HG02970 (cell line): ENCODE data around the gene ALDH5A1.

Experiments used
- ATAC-seq: cut with Tn5 transposase; IDR thresholded peaks from one replicate; pipeline ENCODE4 v1.9.1; 2021; ENCODE audit warnings: mild to moderate bottlenecking, moderate library complexity, moderate number of reproducible peaks; ENCODE audit not compliant: unreplicated experiment, low FRiP score

The ALDH5A1 gene

DNA sequence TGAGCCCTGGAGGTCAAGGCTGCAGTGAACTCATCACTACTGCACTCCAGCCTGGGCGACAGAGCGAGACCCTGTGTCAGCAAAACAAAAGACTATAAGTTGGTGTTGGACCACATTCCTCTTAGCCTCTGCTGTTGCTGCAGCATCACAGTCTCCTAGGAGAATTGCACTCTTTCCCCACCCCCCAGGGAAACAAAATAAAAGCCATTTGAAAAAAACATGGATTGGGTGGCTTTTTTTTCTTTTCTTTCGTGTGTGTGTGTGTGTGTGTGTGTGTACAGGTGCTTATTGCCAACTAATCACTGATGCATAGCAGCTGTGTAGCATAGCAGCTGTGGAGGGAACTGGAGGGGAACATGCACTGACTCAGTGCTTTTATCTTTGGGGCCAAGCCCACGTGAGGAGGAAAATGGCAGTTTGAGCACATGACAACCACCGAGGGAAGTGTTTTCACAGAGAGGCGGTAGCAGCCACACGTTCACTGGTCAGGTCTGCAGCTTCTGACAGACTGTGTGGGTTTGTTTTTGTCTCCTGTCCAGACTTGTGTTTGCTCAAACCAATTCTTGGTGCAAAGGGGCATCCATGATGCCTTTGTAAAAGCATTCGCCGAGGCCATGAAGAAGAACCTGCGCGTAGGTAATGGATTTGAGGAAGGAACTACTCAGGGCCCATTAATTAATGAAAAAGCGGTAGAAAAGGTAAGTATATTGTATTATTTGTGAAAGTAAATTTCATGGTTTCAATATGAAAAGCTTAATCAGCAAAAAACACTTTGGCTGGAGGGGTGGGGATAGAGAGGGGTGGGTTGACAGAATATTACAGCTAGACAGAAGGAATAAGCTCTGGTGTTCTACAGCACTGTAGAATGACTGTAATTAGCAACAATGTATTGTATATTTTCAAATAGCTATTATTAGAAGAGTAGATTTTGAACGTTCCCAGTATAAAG is 27.7 kb downstream of the ALDH5A1 start:
- no peak for ATAC-seq

DNA sequence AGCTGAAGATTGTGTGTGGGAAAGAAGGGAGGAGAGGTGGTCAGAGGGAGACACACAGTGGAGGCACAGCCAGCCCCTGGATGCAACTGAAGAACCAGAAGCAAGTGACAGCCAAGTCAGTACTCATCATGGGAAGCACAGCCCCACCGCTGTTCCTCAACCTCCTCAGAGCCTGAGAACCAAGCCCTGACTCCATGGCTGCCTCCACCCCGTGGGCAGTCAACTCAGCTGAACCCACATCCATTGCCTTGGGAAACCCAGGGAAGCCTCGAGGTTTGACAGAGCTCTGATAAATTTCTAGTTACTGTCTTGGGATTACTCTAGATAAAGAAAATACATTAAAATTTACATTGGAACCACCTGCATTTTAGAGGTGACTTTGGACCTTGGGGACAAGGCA is 29.6 kb downstream of the ALDH5A1 start:
- ATAC-seq = no peak

DNA sequence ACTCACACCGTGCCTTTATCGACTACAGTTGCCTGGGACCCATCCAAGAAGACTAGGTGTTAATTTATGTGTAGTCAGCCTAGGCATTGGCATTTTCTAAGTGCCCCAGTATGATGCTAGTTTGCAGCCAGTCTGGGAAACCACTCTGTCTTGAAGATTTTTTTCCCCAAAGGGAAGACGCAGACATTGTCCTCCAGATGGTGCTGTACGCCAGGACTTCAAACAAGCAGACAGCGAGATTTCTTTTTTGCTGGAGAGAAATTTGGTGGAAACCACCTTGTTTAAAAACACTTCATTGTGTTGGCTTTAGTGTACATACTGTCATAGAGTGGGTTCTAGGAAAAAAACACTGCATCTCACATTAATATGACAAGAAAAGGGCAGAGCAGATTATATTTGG is 30.0 kb downstream of the ALDH5A1 start:
- no peak for ATAC-seq

DNA sequence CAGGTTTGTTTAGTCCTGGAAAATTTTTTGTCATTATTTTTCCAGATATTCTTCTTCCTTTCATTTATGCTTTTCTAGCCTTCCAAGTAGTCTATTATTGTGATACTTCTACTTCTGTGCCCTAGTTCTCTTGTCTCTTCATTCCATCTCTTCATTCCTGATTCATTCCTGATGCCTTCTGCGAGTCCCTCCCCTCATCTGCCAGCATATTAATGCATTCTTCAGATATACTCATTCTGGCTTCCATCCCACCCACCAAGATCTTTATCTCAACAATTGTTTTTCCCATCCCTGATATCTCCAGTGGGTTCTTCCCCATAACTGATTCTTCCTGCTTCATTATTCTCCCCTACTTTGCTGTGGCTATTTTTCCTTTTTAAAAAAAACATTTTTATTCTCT is 35.2 kb downstream of the ALDH5A1 start:
- ATAC-seq = no peak

DNA sequence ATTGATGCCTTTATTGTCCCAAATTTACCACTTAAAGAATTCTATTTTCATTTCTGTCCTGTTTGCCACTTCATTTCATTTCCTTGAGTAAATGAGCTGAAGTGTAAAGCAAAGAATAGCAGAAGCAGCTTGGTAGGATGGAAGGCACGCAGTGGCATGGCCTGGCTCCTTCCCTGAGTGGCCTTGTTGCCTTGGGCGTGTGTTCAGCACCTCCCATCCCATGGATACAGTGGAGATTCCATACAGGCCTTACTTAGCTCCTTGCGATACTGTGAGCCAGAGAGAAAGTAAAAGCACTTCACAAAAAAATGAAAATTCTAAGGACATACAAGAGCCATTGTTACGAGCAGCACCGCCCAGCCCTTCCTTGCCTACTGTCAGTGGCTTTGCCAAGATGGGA is 39.6 kb downstream of the ALDH5A1 start:
- ATAC-seq = no peak

DNA sequence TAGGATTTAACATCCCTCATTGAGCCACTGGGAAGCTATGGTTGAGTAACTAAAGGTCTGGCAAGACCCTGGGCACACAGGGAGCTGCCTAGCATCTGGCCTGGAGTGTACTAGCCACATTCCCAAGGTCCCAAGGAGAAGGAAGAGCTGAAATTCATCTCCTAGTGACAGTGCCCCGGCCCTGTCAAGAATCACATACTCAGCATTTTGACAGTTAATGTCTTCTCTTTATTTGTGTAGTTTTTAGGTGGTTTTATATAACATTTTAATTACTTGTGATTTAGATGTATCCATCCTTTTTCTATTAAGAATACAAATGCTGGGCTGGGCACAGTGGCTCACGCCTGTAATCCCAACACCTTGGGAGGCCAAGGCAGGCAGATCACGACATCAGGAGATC is 40.4 kb downstream of the ALDH5A1 start:
- no peak for ATAC-seq

DNA sequence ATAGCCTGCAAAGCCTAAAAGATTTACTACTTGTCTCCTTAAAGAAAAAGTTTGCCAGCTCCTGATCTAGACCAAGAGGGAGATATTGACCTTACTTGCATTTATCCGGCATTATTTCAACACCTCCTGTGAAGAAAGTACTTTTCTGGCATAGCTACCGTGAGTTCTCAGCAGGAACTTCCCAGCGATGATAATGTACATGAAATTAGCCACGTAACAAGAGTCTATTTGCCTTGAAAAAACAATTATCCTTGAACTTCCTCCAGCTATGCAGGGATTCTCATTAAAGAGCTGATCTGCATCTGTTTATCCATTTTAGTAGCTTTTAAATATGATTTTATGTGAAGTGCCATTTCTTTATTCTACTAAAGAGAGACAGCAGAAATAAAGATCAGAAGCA is 41.7 kb downstream of the ALDH5A1 start:
- no peak for ATAC-seq

DNA sequence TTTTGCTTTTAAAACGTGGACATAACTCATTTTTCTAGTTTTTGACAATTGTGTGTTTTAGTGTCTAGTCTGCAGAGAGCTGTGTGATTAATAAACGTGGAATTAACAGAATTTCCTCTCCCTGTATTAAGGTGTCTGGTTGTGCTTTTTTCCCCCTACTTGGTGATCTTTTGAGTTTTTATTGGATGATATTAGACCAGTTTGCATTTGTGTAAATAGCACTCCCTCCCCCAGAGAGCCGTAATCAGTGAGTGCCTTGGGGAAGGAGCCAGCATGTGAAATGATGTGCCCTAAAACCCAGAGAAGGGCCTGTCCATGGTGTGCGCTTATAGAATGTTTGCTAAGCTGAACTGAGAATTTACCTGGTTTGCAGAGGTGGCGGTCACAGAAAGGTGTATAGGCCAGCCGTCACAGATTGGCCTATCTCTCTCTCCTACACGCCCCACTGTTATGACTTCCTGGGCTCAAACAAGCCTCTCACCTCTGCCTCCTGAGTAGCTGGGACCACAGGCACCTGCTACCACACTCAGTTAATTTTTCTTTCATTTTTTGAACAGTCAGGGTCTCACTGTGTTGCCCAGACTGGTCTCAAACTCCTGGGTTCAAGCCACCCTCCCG is 42.4 kb downstream of the ALDH5A1 start:
- ATAC-seq = no peak

DNA sequence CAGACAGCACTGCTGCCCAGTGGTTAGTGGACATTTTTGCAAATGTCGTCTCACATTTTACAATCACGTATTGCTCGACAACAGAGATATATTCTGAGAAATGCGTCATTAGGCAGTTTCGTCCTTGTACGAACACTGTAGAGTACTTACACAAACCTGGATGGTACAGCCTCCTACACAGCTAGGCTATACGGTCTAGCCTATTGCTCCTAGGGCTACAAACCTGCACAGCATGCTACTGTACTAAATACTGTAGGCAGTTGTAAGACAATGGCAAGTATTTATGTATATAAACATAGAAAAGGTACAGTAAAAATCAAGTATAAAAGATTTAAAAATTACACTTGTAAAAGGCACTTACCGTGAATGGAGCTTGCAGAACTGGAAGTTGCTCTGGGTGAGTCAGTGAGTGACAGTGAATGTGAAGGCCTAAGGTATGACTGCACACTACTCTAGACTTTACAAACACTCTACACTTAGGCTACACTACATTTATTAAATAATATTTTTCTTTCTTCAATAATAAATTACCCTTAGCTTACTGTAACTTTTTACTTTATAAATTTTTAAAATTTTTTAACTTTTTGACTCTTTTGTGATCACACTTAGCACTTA is 43.1 kb downstream of the ALDH5A1 start:
- ATAC-seq = no peak

DNA sequence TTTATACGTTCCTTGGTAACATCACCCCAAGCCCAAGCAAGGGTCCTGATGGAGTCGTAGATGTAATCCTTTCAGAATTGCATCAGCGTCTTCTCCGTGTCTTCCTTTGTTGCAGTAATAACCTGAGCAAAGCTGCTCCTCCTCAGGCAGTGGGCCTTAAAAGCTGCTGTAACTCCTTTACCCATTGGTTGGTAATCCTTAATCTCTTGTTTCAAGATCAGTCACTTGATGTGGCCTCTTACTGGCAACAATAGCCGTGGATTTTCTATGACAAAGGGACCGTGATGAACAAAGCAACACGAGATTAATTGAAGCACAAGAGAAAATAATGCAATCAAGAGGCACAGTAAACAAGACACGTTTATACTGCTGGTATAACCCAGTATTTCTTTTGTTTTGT is 44.6 kb downstream of the ALDH5A1 start:
- no peak for ATAC-seq

DNA sequence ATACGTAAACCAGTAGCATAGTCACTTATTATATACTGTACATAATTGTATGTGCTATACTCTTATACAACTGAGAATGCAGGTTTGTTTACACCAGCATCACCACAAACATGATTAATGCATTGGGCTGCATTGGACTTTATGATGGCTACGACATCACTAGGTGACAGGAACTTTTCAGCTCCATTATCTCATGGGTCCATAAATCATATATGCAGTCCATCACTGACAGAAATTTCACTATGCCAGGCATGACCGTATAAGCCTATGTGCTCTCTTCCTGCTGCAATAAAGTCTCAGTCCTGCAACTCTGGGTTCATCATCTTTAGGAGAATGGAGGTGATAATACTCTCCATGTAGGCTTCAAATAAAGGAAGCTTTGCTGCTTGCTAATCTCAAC is 45.4 kb downstream of the ALDH5A1 start:
- no peak for ATAC-seq

DNA sequence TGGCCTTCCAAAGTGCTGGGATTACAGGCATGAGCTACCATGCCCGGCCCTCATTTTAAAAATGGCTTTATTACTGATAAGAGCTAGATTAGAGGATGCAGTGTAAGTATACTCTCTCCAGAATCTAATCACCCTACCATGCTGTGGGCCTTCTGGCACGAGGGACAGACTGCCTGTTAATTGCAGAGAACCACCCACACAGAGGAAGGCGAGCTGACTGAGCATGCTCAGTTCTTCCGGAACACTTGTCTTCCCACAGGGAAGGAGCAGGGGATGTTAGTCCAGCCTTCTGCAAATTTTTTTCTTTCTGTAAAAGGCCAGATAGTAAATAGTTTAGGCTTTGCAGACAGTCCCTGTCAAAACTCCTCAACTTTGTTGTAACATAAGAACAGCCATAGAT is 48.9 kb downstream of the ALDH5A1 start:
- ATAC-seq = no peak

DNA sequence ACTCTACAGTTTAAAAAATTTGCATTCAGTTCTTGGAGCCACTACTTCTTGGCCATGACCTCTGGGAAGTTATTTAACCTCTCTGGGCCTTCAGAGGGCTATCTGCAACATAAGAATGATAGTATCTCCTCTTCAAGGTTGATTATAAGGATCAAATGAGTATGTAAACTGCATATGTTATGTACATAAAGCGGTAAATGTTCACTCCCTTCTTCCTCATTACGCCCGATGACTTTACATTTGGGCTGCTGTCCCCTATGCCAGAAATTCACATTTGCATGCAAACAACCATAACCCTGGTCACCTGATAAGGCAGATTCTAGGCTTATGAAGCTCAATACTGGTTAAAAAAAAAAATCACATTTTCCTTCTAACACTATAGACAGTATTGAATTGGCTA is 50.4 kb downstream of the ALDH5A1 start:
- ATAC-seq = no peak

DNA sequence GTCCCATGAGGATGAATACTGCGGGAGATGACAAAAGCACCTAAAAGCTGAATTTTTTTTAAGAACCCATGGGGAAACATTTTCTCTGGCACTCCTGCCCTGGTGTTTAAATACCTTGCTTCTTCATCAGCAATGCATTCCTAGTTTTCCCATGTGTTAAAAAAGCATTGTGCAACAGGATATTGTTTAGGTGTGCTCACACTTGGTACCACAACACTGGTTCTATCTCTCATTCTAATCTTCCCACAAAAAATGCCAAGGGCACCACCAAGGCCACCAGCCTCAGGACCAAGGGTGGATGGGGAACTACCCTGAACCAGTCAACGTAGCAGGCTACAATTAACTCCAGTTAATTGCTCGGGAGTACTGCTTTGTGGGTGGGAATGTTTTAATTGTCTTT is 50.9 kb downstream of the ALDH5A1 start:
- ATAC-seq = no peak

DNA sequence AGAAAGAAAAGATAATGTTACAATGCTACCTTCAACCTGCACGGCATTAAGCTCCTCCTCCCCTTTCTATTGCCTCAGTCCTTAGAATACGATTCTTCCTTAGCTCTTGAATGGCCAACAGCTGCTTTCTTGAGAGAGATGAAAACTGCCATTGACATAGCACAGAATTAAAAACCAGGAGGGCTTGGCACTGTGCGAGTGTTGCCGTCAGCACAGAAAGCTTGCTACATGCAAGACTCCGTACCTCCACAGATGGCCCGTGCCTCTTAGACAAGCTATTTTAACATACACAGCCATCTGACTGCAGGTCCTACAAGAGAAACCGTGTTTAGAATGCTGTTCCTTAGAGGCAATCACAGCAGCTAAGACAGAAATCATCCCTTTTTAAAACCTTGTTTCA is 51.7 kb downstream of the ALDH5A1 start:
- no peak for ATAC-seq

DNA sequence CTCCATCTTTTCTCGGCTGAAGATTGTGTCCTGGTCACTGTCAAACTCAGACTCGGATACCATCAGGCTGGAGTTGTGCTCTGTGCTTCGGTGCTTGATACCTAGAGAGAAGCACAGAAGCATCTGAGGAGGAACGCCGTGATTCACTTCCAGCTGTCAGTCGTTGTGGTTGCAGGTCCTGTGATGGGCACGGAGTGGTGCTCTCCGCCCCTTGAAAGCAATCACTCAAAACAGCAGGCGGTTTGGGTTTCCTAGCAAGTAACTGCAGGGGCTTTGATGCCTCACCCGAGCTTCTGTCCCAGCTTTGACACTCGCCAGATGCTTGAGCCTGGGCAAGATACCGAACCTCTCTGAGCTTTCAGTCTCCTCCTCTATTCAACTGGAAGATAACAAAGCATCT is 52.5 kb downstream of the ALDH5A1 start:
- ATAC-seq = no peak

DNA sequence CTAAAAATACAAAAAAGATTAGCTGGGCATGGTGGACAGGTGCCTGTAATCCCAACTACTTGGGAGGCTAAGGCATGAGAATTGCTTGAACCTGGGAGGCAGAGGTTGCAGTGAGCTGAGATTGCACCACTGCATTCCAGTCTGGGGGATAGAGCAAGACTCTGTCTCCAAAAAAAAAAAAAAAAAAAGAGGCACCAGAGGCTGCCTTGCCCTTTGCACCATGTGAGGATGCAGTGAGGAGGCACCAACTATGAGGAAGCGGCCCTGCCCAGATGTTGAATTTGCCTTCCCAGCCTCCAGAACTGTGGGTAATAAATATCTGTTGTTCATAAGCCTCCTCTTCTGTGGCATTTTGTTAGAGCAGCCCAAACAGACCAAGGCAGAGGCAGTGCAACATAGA is 54.4 kb downstream of the ALDH5A1 start:
- no peak for ATAC-seq

DNA sequence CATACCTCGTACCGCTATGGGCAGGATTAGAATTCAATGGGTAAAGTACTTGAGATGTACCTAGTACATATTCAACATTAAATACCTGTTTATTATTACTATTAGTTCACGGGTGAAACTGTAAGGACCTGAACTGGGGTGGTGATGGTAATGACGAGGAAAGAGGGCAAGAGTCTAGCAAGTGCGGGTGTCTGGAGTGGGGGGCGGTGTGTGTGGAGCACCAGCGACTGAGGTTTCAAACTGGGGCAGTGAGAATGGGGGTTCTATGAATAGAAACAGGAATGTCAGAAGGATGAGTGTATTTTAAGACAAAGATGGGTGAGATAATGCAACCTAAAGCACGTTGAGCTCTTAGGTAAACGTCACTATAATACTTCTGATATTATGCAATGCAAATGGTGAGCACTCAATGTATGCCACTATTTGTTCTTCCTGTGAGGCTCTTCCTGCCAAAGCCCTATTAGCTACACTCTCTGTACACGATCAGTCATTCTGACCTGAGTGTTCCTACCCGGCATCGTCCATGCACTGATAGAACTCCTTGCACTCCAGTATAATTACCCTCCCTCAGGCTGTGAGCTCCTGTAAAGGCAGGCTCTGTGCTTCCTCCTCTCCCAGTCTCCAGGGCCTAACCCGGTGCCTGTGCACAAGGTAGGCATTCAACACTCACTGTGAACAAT is 55.0 kb downstream of the ALDH5A1 start:
- ATAC-seq = no peak

DNA sequence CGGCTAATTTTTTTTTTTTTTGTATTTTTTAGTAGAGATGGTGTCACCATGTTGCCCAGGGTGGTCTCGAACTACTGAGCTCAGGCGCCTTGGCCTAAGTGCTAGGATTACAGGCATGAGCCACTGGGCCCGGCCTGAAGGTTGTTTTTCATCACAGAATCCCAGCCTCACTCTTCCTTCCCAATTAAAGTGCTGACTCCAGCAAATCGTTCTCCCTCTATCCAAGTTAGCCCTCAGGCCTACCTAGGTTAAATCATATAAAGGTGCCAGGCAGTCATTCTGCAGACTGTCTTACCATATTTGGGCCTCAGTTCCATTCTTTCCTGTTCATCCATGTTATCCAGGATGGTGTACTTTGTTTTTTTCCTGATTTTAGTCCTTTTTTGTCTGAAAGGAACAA is 56.4 kb downstream of the ALDH5A1 start:
- no peak for ATAC-seq

DNA sequence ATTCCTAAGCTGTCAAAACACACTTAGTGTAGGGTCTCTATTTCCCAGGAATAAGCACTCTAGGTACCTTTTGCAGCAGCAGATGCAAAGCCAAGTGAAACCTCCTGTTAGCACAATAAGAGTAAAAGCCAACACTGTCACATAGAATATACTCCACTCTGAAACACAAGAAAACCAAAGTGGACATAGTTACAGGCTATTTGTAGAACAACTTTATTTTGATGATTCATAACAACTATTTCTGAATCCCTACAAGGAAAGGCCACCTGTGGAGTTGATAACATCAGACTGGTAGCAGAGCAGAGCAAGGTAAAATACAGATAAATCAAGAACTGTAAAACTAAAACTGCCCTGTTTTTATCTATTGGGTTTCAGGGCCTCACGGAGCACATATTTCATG is 59.7 kb downstream of the ALDH5A1 start:
- ATAC-seq = no peak

DNA sequence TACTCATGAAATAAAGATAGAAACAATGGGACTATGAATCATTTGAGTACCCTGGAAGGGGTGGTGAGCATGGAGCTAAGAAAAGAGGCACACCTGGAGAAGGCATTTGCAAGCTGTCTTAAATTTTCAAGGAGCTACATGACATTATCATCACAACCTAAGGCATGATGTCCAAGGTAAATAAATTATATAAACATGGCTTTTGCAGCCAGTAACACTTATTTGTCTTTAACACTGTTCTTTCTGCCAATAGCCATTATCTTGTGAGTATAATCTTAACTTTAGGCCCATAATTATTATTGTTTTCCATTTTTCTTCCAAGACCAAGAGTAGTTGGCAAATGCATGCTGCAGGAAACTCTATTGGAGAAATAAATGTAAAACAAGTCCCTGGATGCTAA is 63.7 kb downstream of the ALDH5A1 start:
- no peak for ATAC-seq
